ENCODE measurements around the gene CDK16.

GRCh38 chrX:47215291-47215900 is 3.1 kb upstream of the CDK16 start:
- TF ChIP-seq, protein P1, sequence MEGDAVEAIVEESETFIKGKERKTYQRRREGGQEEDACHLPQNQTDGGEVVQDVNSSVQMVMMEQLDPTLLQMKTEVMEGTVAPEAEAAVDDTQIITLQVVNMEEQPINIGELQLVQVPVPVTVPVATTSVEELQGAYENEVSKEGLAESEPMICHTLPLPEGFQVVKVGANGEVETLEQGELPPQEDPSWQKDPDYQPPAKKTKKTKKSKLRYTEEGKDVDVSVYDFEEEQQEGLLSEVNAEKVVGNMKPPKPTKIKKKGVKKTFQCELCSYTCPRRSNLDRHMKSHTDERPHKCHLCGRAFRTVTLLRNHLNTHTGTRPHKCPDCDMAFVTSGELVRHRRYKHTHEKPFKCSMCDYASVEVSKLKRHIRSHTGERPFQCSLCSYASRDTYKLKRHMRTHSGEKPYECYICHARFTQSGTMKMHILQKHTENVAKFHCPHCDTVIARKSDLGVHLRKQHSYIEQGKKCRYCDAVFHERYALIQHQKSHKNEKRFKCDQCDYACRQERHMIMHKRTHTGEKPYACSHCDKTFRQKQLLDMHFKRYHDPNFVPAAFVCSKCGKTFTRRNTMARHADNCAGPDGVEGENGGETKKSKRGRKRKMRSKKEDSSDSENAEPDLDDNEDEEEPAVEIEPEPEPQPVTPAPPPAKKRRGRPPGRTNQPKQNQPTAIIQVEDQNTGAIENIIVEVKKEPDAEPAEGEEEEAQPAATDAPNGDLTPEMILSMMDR (conservative IDR thresholded peaks at IDR 0.05; ENCODE audit: low read depth, low read length) = no peak
- TF ChIP-seq EZH2 (IDR thresholded peaks at IDR 0.05; ENCODE audit: borderline replicate concordance, low read depth, low read length, poor library complexity, severe bottlenecking) = no peak
